Measurements from ENCODE around the gene CDKN2A. TPM values are rescaled to one million over a fixed set of nuclear protein-coding genes. Genes with fewer than 3 reads are reported as not detected.

The CDKN2A gene
- total RNA-seq, 1 donor: 20.7 TPM

DNA sequence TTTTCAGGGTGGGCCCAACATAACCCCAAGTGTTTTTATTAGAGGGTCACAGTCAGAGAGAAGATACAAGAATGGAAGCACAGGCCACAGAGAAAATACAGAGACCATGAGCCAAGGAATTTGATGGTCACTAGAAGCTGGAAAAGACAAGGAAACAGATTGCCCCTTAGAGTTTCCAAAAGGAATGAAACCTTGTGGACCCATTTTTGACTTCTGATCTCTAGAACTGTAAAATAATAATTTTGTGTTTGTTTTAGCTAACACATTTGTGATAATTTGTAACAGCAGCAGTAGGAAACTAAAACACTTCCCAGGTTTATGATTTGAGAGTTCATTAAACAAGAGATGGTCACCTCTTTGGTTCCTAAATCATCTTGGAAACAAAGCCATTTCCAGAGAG lies 21.8 kb downstream of the CDKN2A start:
- no peak for TF ChIP-seq CTCF (IDR thresholded peaks at IDR 0.05; ENCODE audit: insufficient read depth, low read depth, low read length)
- DNase-seq (ENCODE audit: low read depth): no peak
- H3K4me3 ChIP-seq (ENCODE audit: low read depth, low read length): no peak overlapping the region

GRCh38 chr9:21970800-21971640 lies 23.2 kb downstream of the CDKN2A start:
- no peak overlapping the region for H3K4me3 ChIP-seq (ENCODE audit: low read depth, low read length)
- TF ChIP-seq CTCF (IDR thresholded peaks at IDR 0.05; ENCODE audit: insufficient read depth, low read depth, low read length): no peak
- DNase-seq (ENCODE audit: low read depth): no peak

DNA sequence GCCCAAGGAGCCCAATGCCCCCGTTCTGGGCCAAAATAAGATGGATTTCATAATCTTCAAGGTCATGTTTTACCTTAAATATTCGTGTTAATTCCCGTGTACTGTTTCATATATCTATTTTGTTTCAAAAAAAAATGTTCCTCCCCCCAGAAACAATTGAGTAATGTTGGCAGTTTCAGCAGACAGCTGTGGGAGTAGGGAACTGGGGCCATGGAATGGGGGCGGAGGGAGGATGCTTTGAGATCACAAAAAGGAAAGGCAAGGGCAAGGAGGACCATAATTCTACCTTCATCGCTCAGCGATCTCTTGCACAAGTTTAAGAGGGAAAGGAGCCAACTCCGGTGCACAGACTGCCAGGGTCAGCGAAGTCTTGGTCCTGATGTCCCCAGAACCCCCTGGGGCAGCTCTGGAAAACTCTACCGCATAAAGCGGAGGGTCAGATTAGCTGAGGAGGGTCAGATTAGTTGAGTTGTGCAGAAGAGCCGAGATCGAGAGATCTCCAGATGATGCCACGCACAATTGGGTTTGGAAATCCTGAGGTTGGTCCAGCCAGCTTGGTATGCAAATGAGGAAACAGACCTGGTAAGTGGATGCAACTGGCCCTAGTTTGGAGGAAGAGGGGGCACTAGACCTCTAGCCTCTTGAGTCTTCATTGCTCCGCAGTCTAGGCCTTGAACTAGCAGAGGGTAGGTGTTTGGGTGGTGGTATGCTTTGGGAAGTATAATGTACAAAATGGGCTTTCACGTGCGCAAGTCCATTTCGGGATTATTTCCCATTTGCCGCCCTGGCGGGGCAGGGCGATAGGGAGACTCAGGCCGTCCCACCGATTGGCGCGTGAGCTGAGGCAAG lies 24.0 kb downstream of the CDKN2A start:
- TF ChIP-seq CTCF (IDR thresholded peaks at IDR 0.05; ENCODE audit: insufficient read depth, low read depth, low read length): no peak
- DNase-seq (ENCODE audit: low read depth): no peak
- no peak overlapping the region for H3K4me3 ChIP-seq (ENCODE audit: low read depth, low read length)

DNA sequence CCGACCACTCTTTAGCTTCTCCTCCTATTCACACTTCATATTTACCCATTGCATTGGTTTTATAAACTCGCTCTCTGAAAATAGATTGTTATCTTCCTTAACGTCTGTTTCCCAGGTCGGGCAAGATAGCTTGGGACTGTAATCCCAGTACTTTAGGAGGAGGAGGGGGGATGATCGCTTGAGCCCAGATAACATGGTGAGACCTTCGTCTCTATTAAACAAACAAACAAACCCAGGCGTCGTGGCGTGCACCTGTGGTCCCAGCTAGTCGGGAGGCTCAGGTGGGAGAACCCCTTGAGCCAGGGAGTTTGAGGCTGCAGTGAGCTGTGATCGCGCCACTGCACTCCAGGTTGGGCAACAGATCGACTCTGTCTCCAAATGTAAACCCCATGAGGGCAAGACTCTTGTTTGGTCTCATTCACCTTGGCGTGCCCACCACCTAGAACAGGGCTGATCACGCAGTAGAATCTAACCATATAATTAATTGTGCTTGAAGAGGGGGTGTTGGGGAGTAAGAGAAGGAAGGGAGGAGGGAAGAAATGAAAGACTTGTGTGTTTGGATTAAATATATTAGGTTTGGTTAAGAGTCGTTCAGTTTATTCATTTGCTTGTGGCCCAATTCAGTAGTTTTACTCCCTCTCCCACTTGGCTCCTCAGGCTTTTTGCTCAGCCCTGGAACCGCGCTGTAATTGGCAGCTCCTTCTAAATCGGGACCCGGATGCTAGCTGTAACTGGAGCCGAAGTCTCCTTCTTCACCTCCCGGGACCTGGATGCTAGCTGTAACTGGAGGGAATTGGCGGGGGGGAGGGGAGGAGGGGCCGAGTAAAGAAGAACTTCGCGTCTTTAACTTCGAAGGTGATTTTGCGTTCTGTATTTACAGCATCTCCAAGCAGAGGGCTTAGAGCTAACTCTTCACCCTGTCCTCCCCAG lies 24.9 kb downstream of the CDKN2A start:
- H3K4me3 ChIP-seq (ENCODE audit: low read depth, low read length): no peak overlapping the region
- no peak for TF ChIP-seq CTCF (IDR thresholded peaks at IDR 0.05; ENCODE audit: insufficient read depth, low read depth, low read length)

GRCh38 chr9:21968331-21969010 lies 25.7 kb downstream of the CDKN2A start:
- H3K4me3 ChIP-seq (ENCODE audit: low read depth, low read length): no peak overlapping the region
- DNase-seq (ENCODE audit: low read depth): no peak
- no peak for TF ChIP-seq CTCF (IDR thresholded peaks at IDR 0.05; ENCODE audit: insufficient read depth, low read depth, low read length)

More for the DNA sequence above, 24.9 kb downstream of the CDKN2A start:
- DNase-seq (ENCODE audit: low read depth): no peak

DNA sequence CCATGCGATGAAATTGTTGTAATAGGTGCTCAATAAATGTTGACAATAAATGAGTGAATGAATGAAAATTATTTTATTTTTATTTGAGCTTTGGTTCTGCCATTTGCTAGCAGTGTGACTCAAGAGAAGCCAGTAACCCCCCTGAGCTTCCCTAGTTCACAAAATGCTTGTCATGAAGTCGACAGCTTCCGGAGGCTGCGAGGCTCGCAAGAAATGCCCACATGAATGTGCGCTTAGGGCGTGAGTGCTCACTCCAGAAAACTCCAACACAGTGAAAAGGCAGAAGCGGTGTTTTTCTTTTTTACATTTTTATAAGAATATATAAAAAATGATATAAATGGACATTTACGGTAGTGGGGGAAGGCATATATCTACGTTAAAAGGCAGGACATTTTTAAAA lies 26.5 kb downstream of the CDKN2A start:
- no peak for TF ChIP-seq CTCF (IDR thresholded peaks at IDR 0.05; ENCODE audit: insufficient read depth, low read depth, low read length)
- no peak for DNase-seq (ENCODE audit: low read depth)

More for the DNA sequence above, 26.5 kb downstream of the CDKN2A start:
- H3K4me3 ChIP-seq (ENCODE audit: low read depth, low read length): no peak overlapping the region

Data from fibroblast of villous mesenchyme (primary cell).